ENCODE measurements around the gene SOCS7.

SOCS7 gene

GRCh38 chr17:38441429-38442061, 89.9 kb downstream of the SOCS7 start:
- DNase-seq (ENCODE audit: low read depth in 2 of 2) = no peak

GRCh38 chr17:38442548-38442947, 90.9 kb downstream of the SOCS7 start:
- DNase-seq (ENCODE audit: low read depth in 2 of 2) = no peak

GRCh38 chr17:38443356-38444031, 91.8 kb downstream of the SOCS7 start:
- DNase-seq (ENCODE audit: low read depth in 2 of 2) = no peak

GRCh38 chr17:38444151-38444550, 92.5 kb downstream of the SOCS7 start:
- peak in 1 of 2 donors; percentile 11 for DNase-seq (ENCODE audit: low read depth in 2 of 2)

- DNase-seq (ENCODE audit: low read depth in 2 of 2) = no peak
These were observed 96.0 kb downstream of the SOCS7 start for GRCh38 chr17:38447502-38448085.

GRCh38 chr17:38448208-38448771, 96.6 kb downstream of the SOCS7 start:
- no peak for DNase-seq (ENCODE audit: low read depth in 2 of 2)

GRCh38 chr17:38449364-38449763, 97.7 kb downstream of the SOCS7 start:
- DNase-seq (ENCODE audit: low read depth in 2 of 2) = no peak

- no peak for DNase-seq (ENCODE audit: low read depth in 2 of 2)
These were observed 98.9 kb downstream of the SOCS7 start for GRCh38 chr17:38450557-38451029.

- no peak for DNase-seq (ENCODE audit: low read depth in 2 of 2)
These were observed 99.6 kb downstream of the SOCS7 start for GRCh38 chr17:38451030-38451839.

- no peak for DNase-seq (ENCODE audit: low read depth in 2 of 2)
These were observed 100.3 kb downstream of the SOCS7 start for GRCh38 chr17:38451840-38452529.

GRCh38 chr17:38452719-38453118, 101.1 kb downstream of the SOCS7 start:
- no peak for DNase-seq (ENCODE audit: low read depth in 2 of 2)

GRCh38 chr17:38453951-38454421, 102.3 kb downstream of the SOCS7 start:
- DNase-seq (ENCODE audit: low read depth in 2 of 2) = no peak

GRCh38 chr17:38454532-38454931, 102.9 kb downstream of the SOCS7 start:
- DNase-seq (ENCODE audit: low read depth in 2 of 2) = no peak
